Myometrial cell (primary cell): Measurements from ENCODE around the gene ACADVL. TPM values are rescaled to one million over a fixed set of nuclear protein-coding genes. Genes with fewer than 3 reads are reported as not detected.

ENCODE experiments used
- total RNA-seq: library from RNA; depleted of rRNA; stranded (reverse); fragments of >200 nt; gene quantifications from 2 replicates; pipeline ENCODE4 v1.2.3, GENCODE V29; 2015

The ACADVL gene
- total RNA-seq = 227 and 236 TPM in 2 replicates

GRCh38 chr17:7219812-7220592, at the start of gene ACADVL, which contains the start of gene DLG4:
Gene ACADVL, plus strand, starts transcription at chr17:7219938. Its CDS starts 47 bp downstream, at chr17:7219985.
Gene DLG4, minus strand, starts transcription at chr17:7219836.

DNA sequence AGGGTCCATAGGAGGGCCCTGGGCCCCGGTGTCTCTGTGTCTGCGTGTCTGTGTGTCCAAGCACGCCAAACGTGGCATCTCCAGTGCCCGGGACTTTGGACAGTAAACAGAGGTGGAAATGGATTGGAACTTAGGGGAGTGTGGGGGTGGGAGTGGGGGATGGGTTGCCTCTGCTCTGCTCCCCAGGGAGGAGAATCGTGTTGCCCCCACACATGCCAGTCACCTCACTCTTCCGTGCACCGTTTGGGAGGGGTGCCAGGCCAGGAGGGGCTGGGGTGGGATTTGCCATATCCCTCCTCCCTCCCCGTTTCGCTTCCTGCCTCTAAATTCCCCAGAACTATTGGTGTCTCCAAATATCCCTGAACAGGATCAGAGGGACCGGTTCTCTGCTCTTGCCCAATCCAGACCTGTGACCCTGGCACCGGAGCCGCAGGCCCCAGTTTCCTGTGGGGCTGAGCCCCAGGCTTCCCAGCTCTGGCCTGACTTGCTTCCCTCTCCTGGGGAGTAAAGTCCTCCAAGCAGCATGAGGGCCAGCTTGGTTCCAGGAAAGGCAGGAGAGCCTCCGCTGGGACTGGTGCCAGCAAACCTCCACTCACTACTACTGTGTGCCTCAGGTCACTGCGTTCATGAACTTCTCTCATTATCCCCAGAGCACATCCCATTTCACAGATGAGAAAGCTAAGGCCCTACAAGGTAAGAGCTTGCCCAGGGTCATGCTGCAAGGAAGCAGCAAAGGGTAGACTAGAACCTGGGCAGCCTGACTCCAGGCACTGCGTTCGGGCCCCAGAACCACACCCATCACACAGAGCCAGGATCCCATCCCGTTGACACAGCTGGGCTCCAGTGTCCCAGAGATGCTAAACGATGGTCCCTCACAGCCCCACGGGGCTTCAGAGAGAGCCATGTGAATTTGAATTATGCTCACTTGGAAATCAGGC, 40.2 kb upstream of the ACADVL start, which contains the start of gene ASGR1:
Gene ASGR1, minus strand, starts transcription at position 54 of the 938 bp plus-strand sequence. CDS start 807 bp downstream, outside the sequence.

GRCh38 chr17:7234083-7234951, 14.6 kb downstream of the ACADVL start, which contains the start of gene DVL2:
Gene DVL2, minus strand, starts transcription at chr17:7234517. Its CDS starts 255 bp downstream, at chr17:7234262.

GRCh38 chr17:7239091-7240027, 19.6 kb downstream of the ACADVL start, which contains the start of gene PHF23:
Gene PHF23, minus strand, starts transcription at chr17:7239457. Its CDS starts 178 bp downstream, at chr17:7239279.

GRCh38 chr17:7241783-7242716, 22.3 kb downstream of the ACADVL start, which contains the start of gene GABARAP:
Gene GABARAP, minus strand, starts transcription at chr17:7242449. Its CDS starts 119 bp downstream, at chr17:7242330.

GRCh38 chr17:7251661-7252175, 32.0 kb downstream of the ACADVL start, which contains the start of gene CTDNEP1:
Gene CTDNEP1, minus strand, starts transcription at chr17:7251734. Its CDS starts 438 bp downstream, at chr17:7251296.

DNA sequence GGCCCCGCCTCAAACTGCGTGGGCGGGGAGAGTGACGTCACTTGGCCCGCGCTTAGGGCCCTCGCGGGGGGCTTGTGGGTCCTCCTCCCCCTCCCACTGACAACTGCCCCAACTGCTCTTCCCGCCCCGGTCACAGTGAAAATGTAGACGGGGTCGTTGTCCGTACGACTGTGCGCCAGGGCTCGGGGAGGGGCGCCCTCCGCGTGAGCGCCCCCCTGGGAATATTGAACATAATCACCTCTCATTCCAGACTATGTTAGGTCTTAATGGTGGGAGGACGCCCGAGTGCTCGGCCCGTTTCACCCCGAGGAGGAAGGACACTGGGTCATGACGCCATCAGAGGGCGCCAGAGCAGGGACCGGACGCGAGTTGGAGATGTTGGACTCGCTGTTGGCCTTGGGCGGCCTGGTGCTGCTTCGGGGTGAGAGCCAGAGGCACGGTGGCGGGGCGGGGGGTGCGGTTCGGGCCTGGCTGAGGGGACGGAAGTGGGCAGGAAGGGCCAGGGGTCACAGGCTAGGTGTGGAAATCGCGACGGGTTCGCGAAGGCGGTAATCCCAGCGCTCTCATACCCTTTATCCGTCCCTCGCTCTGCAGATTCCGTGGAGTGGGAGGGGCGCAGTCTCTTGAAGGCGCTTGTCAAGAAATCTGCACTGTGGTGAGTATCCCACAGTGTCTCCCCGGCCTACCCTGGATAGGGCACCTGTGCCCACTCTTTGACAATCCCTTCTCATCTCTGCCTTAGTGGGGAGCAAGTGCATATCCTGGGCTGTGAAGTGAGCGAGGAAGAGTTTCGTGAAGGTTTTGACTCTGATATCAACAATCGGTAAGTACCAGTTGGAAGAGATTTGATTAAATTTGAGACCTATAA, 32.7 kb downstream of the ACADVL start, which contains the start of gene ELP5:
Gene ELP5, plus strand, starts transcription at position 40 of the 868 bp plus-strand sequence. Its CDS starts 336 bp downstream, at position 376.

GRCh38 chr17:7262192-7262934, 42.6 kb downstream of the ACADVL start, which contains the start of gene CLDN7:
Gene CLDN7, minus strand, starts transcription at chr17:7262478. Its CDS starts 435 bp downstream, at chr17:7262043.

Other genes with a start within 250 kb of the ACADVL start
- gene ALOX12, start 223.9 kb upstream of the ACADVL start, total RNA-seq = 0.18 TPM in 1 of 2 replicates, not detected in the other
- gene RNASEK, start 207.3 kb upstream of the ACADVL start, total RNA-seq = 243 and 304 TPM in 2 replicates
- gene BCL6B, start 196.9 kb upstream of the ACADVL start, total RNA-seq = 0.18 and 0.58 TPM in 2 replicates
- 0.86 and 3.2 TPM in 2 replicates for gene SLC16A13, start 183.9 kb upstream of the ACADVL start, total RNA-seq
- gene SLC16A11, start 175.8 kb upstream of the ACADVL start, total RNA-seq = not detected in 2 replicates
- gene CLEC10A, start 139.7 kb upstream of the ACADVL start, total RNA-seq = not detected in 2 replicates
- not detected in 2 replicates for gene ASGR2, start 105.1 kb upstream of the ACADVL start, total RNA-seq
- 3.5 TPM in 1 of 2 replicates, not detected in the other for gene ASGR1, start 40.6 kb upstream of the ACADVL start, total RNA-seq
- 13.3 and 14.0 TPM in 2 replicates for gene DLG4, start 102 bp upstream of the ACADVL start, total RNA-seq
- gene DVL2, start 14.6 kb downstream of the ACADVL start, total RNA-seq = 57.9 and 59.5 TPM in 2 replicates
- gene PHF23, start 19.5 kb downstream of the ACADVL start, total RNA-seq = 31.1 and 86.7 TPM in 2 replicates
- gene GABARAP, start 22.5 kb downstream of the ACADVL start, total RNA-seq = 153 and 283 TPM in 2 replicates
- gene CTDNEP1, start 31.8 kb downstream of the ACADVL start, total RNA-seq = 45.3 and 48.7 TPM in 2 replicates
- gene ELP5, start 32.3 kb downstream of the ACADVL start, total RNA-seq = 38.6 and 43.2 TPM in 2 replicates
- 60.3 and 62.3 TPM in 2 replicates for gene CLDN7, start 42.5 kb downstream of the ACADVL start, total RNA-seq
- not detected in 2 replicates for gene SLC2A4, start 61.8 kb downstream of the ACADVL start, total RNA-seq
- gene YBX2, start 74.7 kb downstream of the ACADVL start, total RNA-seq = not detected in 2 replicates
- gene EIF5A, start 87.7 kb downstream of the ACADVL start, total RNA-seq = 986 and 1,002 TPM in 2 replicates
- gene GPS2, start 95.4 kb downstream of the ACADVL start, total RNA-seq = 68.2 and 94.6 TPM in 2 replicates
- 9.2 and 11.7 TPM in 2 replicates for gene NEURL4, start 109.4 kb downstream of the ACADVL start, total RNA-seq
- gene ACAP1, start 116.6 kb downstream of the ACADVL start, total RNA-seq = 0.71 and 2.3 TPM in 2 replicates
- gene KCTD11, start 132.2 kb downstream of the ACADVL start, total RNA-seq = 15.6 and 17.5 TPM in 2 replicates
- not detected in 2 replicates for gene TMEM95, start 135.2 kb downstream of the ACADVL start, total RNA-seq
- 0.18 and 0.29 TPM in 2 replicates for gene TNK1, start 161.2 kb downstream of the ACADVL start, total RNA-seq
- gene PLSCR3, start 174.6 kb downstream of the ACADVL start, total RNA-seq = 60.4 and 85.3 TPM in 2 replicates
- 160 and 240 TPM in 2 replicates for gene TMEM256, start 184.2 kb downstream of the ACADVL start, total RNA-seq
- 18.3 and 20.2 TPM in 2 replicates for gene NLGN2, start 187.9 kb downstream of the ACADVL start, total RNA-seq
- not detected in 2 replicates for gene SPEM1, start 200.4 kb downstream of the ACADVL start, total RNA-seq
- gene SPEM2, start 205.7 kb downstream of the ACADVL start, total RNA-seq = not detected in 2 replicates
- gene SPEM3, start 208.9 kb downstream of the ACADVL start, total RNA-seq = not detected in 2 replicates
- gene TMEM102, start 215.5 kb downstream of the ACADVL start, total RNA-seq = 1.7 and 3.4 TPM in 2 replicates
- 0.29 and 1.1 TPM in 2 replicates for gene FGF11, start 219.6 kb downstream of the ACADVL start, total RNA-seq
- 3.5 and 7.1 TPM in 2 replicates for gene CHRNB1, start 225.1 kb downstream of the ACADVL start, total RNA-seq